ENCODE measurements around the gene CHPF.

- no peak for TF ChIP-seq CTCF (IDR thresholded peaks at IDR 0.05; ENCODE audit: poor library complexity)
- TF ChIP-seq EZH2phosphoT487 (IDR thresholded peaks at IDR 0.05; ENCODE audit: low read depth, severe bottlenecking, unreplicated experiment): no peak
- no peak for TF ChIP-seq EZH2 (IDR thresholded peaks at IDR 0.05; ENCODE audit: borderline replicate concordance)
Observed at GRCh38 chr2:219571311-219572236, 28.0 kb upstream of the CHPF start, which contains the start of gene OBSL1.

All from hepatocyte (in vitro differentiated cells).